Stimulated activated CD8-positive, alpha-beta memory T cell treated with anti-CD3 and anti-CD28 coated beads, Interleukin-7, amount 100 ng/mL, for 4 hours (primary cell): ENCODE results near the gene LLGL1.

Experiments
- DNase-seq, 2 donors: peaks; one replicate each; pipeline ENCODE4 v3.0.0-alpha.2; 2020; ENCODE audit warnings: low read depth in 2 of 2

LLGL1 gene

GRCh38 chr17:18225121-18225641 is at the start of gene LLGL1:
TSS of gene LLGL1 (plus strand) at chr17:18225635. CDS start at chr17:18225683, 48 bp downstream.
- DNase-seq: peak; percentile 84 to 96

GRCh38 chr17:18176176-18176575 is 49.3 kb upstream of the LLGL1 start:
- no peak for DNase-seq

GRCh38 chr17:18177133-18177532 is 48.3 kb upstream of the LLGL1 start:
- DNase-seq: no peak

GRCh38 chr17:18177722-18178121 is 47.7 kb upstream of the LLGL1 start:
- no peak for DNase-seq

GRCh38 chr17:18179196-18179595 is 46.2 kb upstream of the LLGL1 start:
- DNase-seq: no peak

GRCh38 chr17:18179804-18180203 is 45.6 kb upstream of the LLGL1 start:
- no peak for DNase-seq

GRCh38 chr17:18181358-18181757 is 44.1 kb upstream of the LLGL1 start:
- no peak for DNase-seq

GRCh38 chr17:18182110-18182977 is 43.1 kb upstream of the LLGL1 start:
- DNase-seq: no peak

- DNase-seq: peak; percentile 66 to 81
Measured at GRCh38 chr17:18182978-18183333, 42.5 kb upstream of the LLGL1 start.

GRCh38 chr17:18183334-18184142 is 41.9 kb upstream of the LLGL1 start, which contains the start of gene ALKBH5:
TSS of gene ALKBH5 (plus strand) at chr17:18183828. CDS start at chr17:18184244, 416 bp downstream.
- DNase-seq: peak; percentile 95 to 96

- peak; percentile 57 to 70 for DNase-seq
Measured at GRCh38 chr17:18184143-18185031, 41.0 kb upstream of the LLGL1 start.

- no peak for DNase-seq
Measured at GRCh38 chr17:18185391-18185790, 40.0 kb upstream of the LLGL1 start.

- DNase-seq: no peak
Measured at GRCh38 chr17:18185832-18186626, 39.4 kb upstream of the LLGL1 start.

GRCh38 chr17:18186627-18186982 is 38.8 kb upstream of the LLGL1 start:
- DNase-seq: no peak

- DNase-seq: no peak
Measured at GRCh38 chr17:18187226-18187625, 38.2 kb upstream of the LLGL1 start.

- no peak for DNase-seq
Measured at GRCh38 chr17:18187821-18188761, 37.3 kb upstream of the LLGL1 start.

GRCh38 chr17:18190628-18191235 is 34.7 kb upstream of the LLGL1 start:
- DNase-seq: no peak

- no peak for DNase-seq
Measured at GRCh38 chr17:18191236-18191667, 34.2 kb upstream of the LLGL1 start.

- no peak for DNase-seq
Measured at GRCh38 chr17:18191967-18192366, 33.5 kb upstream of the LLGL1 start.
